Activated T-cell treated with anti-CD3 and anti-CD28 coated beads, Interleukin-2, amount 50 U/mL, for 4 hours (primary cell): ENCODE measurements around the gene SMDT1. TPM values are rescaled to one million over a fixed set of nuclear protein-coding genes. Genes with fewer than 3 reads are reported as not detected.
"Not testable (repeated sequence)": the region's sequence is repeated elsewhere in the genome, so short reads cannot be mapped to it uniquely, and the experiment has no call there.

ENCODE experiments used
- ATAC-seq, 2 donors: fragments of 200-7000 bp; cut with Tn5 transposase; one replicate each; pipeline ENCODE4 v1.10.0; 2021
- DNase-seq: peaks from one replicate; pipeline ENCODE4 v3.0.0-alpha.2; 2020
- H3K27me3 Mint-ChIP-seq: one replicate; pipeline ENCODE4 v1.8.0; 2021; ENCODE audit warnings: low read depth, mixed read lengths
- H3K36me3 Mint-ChIP-seq: one replicate; pipeline ENCODE4 v1.8.0; 2022; ENCODE audit warnings: mixed read lengths; ENCODE audit not compliant: insufficient read depth
- H3K4me1 Mint-ChIP-seq: one replicate; pipeline ENCODE4 v1.8.0; 2021; ENCODE audit warnings: low read depth, mixed read lengths
- H3K4me3 Mint-ChIP-seq: one replicate; pipeline ENCODE4 v1.8.0; 2021; ENCODE audit warnings: mild to moderate bottlenecking, moderate library complexity, mixed read lengths
- H3K9me3 Mint-ChIP-seq: one replicate; pipeline ENCODE4 v1.8.0; 2021; ENCODE audit warnings: mixed read lengths
- total RNA-seq, 3 donors: library from RNA; stranded (reverse); gene quantifications; one replicate each; pipeline ENCODE4 v1.2.1, GENCODE V29; 2021

The SMDT1 gene
- total RNA-seq, 3 donors from 2014 or later, result 84.0 to 88.2 (median 86.6) TPM

DNA sequence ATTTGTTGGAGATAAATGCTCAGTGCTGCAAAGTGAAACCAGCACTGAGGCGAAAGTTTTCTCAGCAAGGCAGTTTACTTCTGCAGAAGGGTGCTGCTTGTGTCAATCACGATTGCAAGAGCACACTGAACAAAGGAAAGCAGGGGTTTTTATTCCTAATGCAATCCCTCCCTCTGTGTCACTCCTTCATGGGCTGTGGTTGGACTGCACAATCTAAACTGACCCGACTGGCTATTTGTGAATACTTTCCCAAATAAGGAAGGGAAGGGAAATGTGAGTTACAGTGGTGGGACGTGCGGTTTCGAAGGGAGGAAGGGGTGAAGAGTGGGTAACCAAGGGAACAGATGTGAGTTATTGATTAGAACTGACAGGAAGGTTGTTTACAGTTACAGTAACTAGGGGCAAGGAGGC, 35.9 kb downstream of the SMDT1 start:
- ATAC-seq, H3K36me3 Mint-ChIP-seq, H3K4me3 Mint-ChIP-seq, H3K27me3 Mint-ChIP-seq, DNase-seq: not testable (repeated sequence)
- Mint-ChIP-seq H3K4me1 (peaks cover 17% of the 10 kb centered on the region), H3K9me3 (peaks cover 12% of the 10 kb centered on the region)

- Mint-ChIP-seq H3K4me3 (no peak overlapping the region), H3K27me3 (no peaks in the 10 kb centered on the region), H3K4me1 (peaks cover 31% of the 10 kb centered on the region), H3K36me3 (peaks cover 5% of the 10 kb centered on the region), H3K9me3 (peaks cover 12% of the 10 kb centered on the region)
- ATAC-seq, result no peak
- no peak for DNase-seq
Observed at GRCh38 chr22:42116848-42117424, 37.4 kb downstream of the SMDT1 start.

DNA sequence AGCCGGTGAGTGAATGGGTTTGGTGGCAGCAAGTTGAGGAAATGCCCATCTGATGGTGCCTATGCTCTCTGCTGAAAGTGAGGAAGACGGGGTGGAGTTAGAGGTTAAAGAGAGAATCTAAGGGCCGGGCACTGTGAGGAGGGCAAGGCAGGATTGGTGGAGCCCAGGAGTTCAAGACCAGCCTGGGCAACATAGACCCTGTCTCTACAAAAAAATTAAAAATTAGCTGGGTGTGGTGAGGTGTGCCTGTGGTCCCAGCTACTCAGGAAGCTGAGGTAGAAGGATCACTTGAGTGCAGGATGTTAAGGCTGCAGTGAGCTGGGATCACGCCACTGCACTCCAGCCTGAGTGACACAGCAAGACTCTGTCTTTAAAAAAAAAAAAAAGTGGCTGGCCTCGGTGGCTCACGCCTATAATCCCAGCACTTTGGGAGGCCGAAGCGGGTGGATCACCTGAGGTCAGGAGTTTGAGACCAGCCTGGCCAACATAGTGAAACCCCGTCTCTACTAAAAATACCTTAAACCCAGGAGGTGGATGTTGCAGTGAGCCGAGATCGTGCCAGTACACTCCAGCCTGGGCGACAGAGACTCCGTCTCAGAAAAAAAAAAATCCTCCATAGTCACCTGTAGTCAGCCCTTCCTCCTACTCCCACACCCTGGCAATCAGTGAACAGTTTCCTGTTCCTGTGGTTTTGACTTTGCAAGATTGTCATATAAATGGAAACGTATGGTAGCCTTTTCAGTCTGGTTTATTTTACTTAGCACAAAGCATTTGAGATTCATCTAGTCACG, 40.9 kb downstream of the SMDT1 start:
- DNase-seq (peak; percentile 37), ATAC-seq (peak; percentile 69 to 81)
- not testable (repeated sequence) for H3K27me3 Mint-ChIP-seq, H3K36me3 Mint-ChIP-seq, H3K9me3 Mint-ChIP-seq
- Mint-ChIP-seq H3K4me3 (peak overlapping the region; percentile 72), H3K4me1 (peaks cover 37% of the 10 kb centered on the region)

- not testable (repeated sequence) for DNase-seq, H3K27me3 Mint-ChIP-seq, H3K9me3 Mint-ChIP-seq, H3K36me3 Mint-ChIP-seq, H3K4me3 Mint-ChIP-seq
- ATAC-seq, result peak; percentile 66
- H3K4me1 Mint-ChIP-seq, result peaks cover 37% of the 10 kb centered on the region
Observed at GRCh38 chr22:42123529-42123928, 44.0 kb downstream of the SMDT1 start.

- no peak overlapping the region for H3K4me3 Mint-ChIP-seq
- no peaks in the 10 kb centered on the region for H3K9me3 Mint-ChIP-seq
- DNase-seq (no peak), ATAC-seq (no peak)
- no peaks in the 10 kb centered on the region for H3K36me3 Mint-ChIP-seq
- H3K27me3 Mint-ChIP-seq, result no peaks in the 10 kb centered on the region
- H3K4me1 Mint-ChIP-seq, result no peaks in the 10 kb centered on the region
Observed at GRCh38 chr22:42127606-42128005, 48.1 kb downstream of the SMDT1 start.

DNA sequence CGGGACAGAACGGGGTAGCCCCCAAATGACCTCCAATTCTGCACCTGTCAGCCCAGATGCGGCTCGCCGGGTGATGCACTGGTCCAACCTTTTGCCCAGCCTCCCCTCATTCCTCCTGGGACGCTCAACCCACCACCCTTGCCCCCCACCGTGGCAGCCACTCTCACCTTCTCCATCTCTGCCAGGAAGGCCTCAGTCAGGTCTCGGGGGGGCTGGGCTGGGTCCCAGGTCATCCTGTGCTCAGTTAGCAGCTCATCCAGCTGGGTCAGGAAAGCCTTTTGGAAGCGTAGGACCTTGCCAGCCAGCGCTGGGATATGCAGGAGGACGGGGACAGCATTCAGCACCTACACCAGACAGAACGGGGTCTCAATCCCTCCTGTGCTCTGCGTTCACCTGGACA, 48.5 kb downstream of the SMDT1 start:
- not testable (repeated sequence) for H3K36me3 Mint-ChIP-seq, ATAC-seq, DNase-seq, H3K27me3 Mint-ChIP-seq, H3K4me3 Mint-ChIP-seq, H3K9me3 Mint-ChIP-seq, H3K4me1 Mint-ChIP-seq

DNA sequence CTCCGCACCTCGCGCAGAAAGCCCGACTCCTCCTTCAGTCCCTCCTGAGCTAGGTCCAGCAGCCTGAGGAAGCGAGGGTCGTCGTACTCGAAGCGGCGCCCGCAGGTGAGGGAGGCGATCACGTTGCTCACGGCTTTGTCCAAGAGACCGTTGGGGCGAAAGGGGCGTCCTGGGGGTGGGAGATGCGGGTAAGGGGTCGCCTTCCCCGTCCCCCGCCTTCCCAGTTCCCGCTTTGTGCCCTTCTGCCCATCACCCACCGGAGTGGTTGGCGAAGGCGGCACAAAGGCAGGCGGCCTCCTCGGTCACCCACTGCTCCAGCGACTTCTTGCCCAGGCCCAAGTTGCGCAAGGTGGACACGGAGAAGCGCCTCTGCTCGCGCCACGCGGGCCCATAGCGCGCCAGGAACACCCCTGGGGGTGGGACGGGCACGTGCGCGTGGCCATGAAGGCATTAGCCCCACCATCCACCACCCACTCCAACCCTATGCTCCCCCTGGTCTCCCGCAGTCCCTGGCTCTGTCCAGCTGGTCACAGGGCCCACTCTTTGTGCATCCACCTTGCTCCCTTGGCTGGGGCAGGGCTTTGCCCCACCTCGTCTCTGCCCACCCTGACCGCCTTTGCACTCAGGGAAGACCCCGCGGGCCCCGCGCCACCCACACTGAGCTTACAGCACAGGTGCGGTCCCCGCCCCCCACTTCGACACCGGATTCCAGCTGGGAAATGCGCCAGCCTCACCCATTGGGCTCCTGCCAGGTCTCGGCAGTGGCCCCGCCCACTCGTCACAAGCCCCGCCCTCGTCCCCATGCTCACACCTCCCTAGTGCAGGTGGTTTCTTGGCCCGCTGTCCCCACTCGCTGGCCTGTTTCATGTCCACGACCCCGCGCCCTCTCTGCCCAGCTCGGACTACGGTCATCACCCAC, 49.5 kb downstream of the SMDT1 start:
- H3K4me3 Mint-ChIP-seq, ATAC-seq, H3K9me3 Mint-ChIP-seq, H3K4me1 Mint-ChIP-seq, DNase-seq, H3K27me3 Mint-ChIP-seq, H3K36me3 Mint-ChIP-seq: not testable (repeated sequence)

- not testable (repeated sequence) for H3K36me3 Mint-ChIP-seq, H3K4me1 Mint-ChIP-seq, H3K27me3 Mint-ChIP-seq, ATAC-seq, DNase-seq, H3K9me3 Mint-ChIP-seq, H3K4me3 Mint-ChIP-seq
Observed at GRCh38 chr22:42130182-42130581, 50.7 kb downstream of the SMDT1 start.

DNA sequence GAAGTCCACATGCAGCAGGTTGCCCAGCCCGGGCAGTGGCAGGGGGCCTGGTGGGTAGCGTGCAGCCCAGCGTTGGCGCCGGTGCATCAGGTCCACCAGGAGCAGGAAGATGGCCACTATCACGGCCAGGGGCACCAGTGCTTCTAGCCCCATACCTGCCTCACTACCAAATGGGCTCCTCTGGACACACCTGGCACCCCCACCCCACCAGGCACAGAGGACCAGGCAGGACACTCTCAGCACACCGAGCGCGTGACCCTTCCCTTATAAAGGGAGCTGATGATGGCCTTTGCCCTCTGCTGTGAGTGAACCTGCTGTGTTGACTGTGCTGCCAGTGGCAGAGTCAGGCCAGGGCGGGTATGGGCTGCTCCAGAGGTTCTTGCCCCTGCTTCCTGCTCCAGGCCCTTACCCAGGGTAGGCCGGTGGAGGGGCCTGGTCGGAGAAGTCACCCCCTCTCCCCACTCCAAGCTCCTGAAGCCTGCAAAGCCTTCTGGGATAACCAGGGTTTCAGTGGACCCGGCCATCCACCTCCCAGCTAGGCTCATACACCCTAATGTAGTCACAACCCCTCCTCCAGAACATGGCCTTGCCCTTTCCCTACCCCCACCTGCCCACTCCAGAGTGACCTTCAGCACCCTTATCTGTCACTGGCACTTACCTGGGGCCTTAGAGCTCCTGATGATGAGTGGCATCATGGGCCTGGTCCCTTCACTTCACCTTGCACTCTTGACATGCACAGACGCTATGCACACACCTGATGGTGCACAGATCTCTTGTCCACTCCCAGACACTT, 51.3 kb downstream of the SMDT1 start, which contains the start of gene CYP2D6:
CYP2D6 (minus strand) TSS at position 172 of the 793 bp plus-strand sequence; CDS start at position 153, 19 bp downstream.
- not testable (repeated sequence) for H3K36me3 Mint-ChIP-seq, ATAC-seq, H3K27me3 Mint-ChIP-seq, DNase-seq, H3K4me3 Mint-ChIP-seq, H3K9me3 Mint-ChIP-seq, H3K4me1 Mint-ChIP-seq

GRCh38 chr22:42131562-42131961, 52.1 kb downstream of the SMDT1 start:
- Mint-ChIP-seq H3K4me1 (no peaks in the 10 kb centered on the region), H3K27me3 (no peaks in the 10 kb centered on the region), H3K9me3 (no peaks in the 10 kb centered on the region), H3K4me3 (no peak overlapping the region), H3K36me3 (no peaks in the 10 kb centered on the region)
- ATAC-seq (no peak), DNase-seq (no peak)

DNA sequence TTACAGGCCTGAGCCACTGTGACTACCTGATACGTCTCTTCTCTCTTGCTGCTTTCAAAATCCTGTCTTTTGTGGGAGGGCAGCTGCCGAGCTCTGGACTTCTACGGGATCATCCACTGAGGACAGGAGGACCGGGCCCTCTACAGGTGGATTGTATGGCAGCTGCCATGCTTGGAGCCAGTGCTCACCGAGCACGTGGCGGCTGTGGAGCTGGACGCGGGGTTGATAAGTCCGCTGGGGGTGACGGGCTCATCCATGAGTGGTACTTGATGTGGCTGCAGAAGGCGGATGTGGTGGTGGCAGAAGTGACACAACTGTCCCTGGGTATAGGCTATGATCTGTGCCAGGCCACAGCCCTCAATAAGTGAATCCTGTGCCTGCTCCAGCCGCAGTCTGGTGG, 53.0 kb downstream of the SMDT1 start:
- Mint-ChIP-seq H3K36me3 (no peaks in the 10 kb centered on the region), H3K4me3 (no peak overlapping the region), H3K27me3 (no peaks in the 10 kb centered on the region), H3K4me1 (no peaks in the 10 kb centered on the region), H3K9me3 (no peaks in the 10 kb centered on the region)
- ATAC-seq, result no peak
- DNase-seq, result no peak
